ENCODE results near the gene SUSD5. TPM values are rescaled to one million over a fixed set of nuclear protein-coding genes. Genes with fewer than 3 reads are reported as not detected.

The SUSD5 gene
- total RNA-seq, 4 donors from 2014 or later: 0.32 to 0.55 TPM; not detected in 2

- WGBS, 2 donors (ENCODE audit: low coverage in 1 of 2): 10 to 14% methylated on average over 4 to 19 of the region's 19 CpGs
- H3K4me3 ChIP-seq: peak overlapping the region in 2 of 4 donors; percentile 26 to 47
- H3K36me3 ChIP-seq: no peaks in the 10 kb centered on the region
- intact Hi-C loops (cut with DNase I; ENCODE audit: low total_unique reads) (no loop called here), in situ Hi-C loops (cut with MboI; ENCODE audit: low pct_ligation_motif_present in 1 of 4, low pct_unique_long_range_greater_than_20kb in 1 of 4, low sequenced_read_pairs in 3 of 4) (no loop called here)
- H3K27ac ChIP-seq: no peak overlapping the region
- no peaks in the 10 kb centered on the region for H3K9me3 ChIP-seq
- H3K27me3 ChIP-seq: peaks cover 68% of the 10 kb centered on the region
- TF ChIP-seq POLR2A (IDR thresholded peaks at IDR 0.05) (no peak), POLR2AphosphoS5 (IDR thresholded peaks at IDR 0.05) (no peak), EP300 (IDR thresholded peaks at IDR 0.05; ENCODE audit: low read depth) (no peak), CTCF (IDR thresholded peaks at IDR 0.05) (no peak)
- no peak for DNase-seq
- H3K4me1 ChIP-seq: peaks cover 4 to 12% (median 7%) of the 10 kb centered on the region in 4 donors
These were observed 654 bp downstream of the SUSD5 start for GRCh38 chr3:33217866-33218445.

GRCh38 chr3:33215739-33216138, 2.9 kb downstream of the SUSD5 start:
- Histone ChIP-seq H3K27me3 (peaks cover 67% of the 10 kb centered on the region), H3K4me1 (peaks cover 4 to 12% (median 7%) of the 10 kb centered on the region in 4 donors), H3K4me3 (no peak overlapping the region), H3K27ac (no peak overlapping the region), H3K9me3 (no peaks in the 10 kb centered on the region), H3K36me3 (no peaks in the 10 kb centered on the region)
- DNase-seq: no peak
- in situ Hi-C loops (cut with MboI; ENCODE audit: low pct_ligation_motif_present in 1 of 4, low pct_unique_long_range_greater_than_20kb in 1 of 4, low sequenced_read_pairs in 3 of 4) (no loop called here), intact Hi-C loops (cut with DNase I; ENCODE audit: low total_unique reads) (no loop called here)
- TF ChIP-seq POLR2AphosphoS5 (IDR thresholded peaks at IDR 0.05): no peak
- 83 to 88% methylated on average over 3 of the region's 3 CpGs for WGBS, 2 donors (ENCODE audit: low coverage in 1 of 2)

DNA sequence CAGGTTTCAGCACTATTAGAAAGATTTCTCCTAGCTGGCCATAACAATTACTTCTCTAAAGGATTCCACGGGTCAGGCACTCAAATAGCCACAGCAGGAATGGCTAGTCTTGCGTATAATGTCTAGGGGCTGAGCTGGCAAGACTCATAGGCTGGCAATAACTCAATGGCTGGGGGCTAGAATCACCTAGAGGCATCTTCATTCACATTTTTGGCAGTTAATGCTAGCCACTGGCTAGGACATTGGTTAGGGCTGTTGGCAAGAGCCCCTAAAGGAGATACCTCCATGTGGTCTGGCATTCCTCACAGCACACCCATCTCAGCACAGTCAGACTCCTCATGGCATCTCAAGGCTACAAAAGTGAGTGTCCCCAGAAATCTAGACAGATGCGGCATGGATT, 6.2 kb downstream of the SUSD5 start:
- intact Hi-C loops (cut with DNase I; ENCODE audit: low total_unique reads) (no loop called here), in situ Hi-C loops (cut with MboI; ENCODE audit: low pct_ligation_motif_present in 1 of 4, low pct_unique_long_range_greater_than_20kb in 1 of 4, low sequenced_read_pairs in 3 of 4) (no loop called here)
- Histone ChIP-seq H3K36me3 (no peaks in the 10 kb centered on the region), H3K4me1 (no peaks in the 10 kb centered on the region), H3K27ac (no peak overlapping the region), H3K4me3 (no peak overlapping the region), H3K27me3 (peaks cover 35% of the 10 kb centered on the region), H3K9me3 (peaks cover 0 to 10% of the 10 kb centered on the region in 2 donors)
- no peak for TF ChIP-seq POLR2A (IDR thresholded peaks at IDR 0.05)
- no peak for TF ChIP-seq CTCF (IDR thresholded peaks at IDR 0.05)
- TF ChIP-seq POLR2AphosphoS5 (IDR thresholded peaks at IDR 0.05): no peak
- no peak for TF ChIP-seq EP300 (IDR thresholded peaks at IDR 0.05; ENCODE audit: low read depth)
- WGBS, 2 donors (ENCODE audit: low coverage in 1 of 2): 71 to 90% methylated on average over 1 to 3 of the region's 3 CpGs
- DNase-seq: no peak

- DNase-seq: no peak
- peaks cover 26% of the 10 kb centered on the region for H3K27me3 ChIP-seq
- no peak overlapping the region for H3K27ac ChIP-seq
- WGBS, 2 donors (ENCODE audit: low coverage in 1 of 2): 33 to 70% methylated on average over 1 of the region's 1 CpG
- TF ChIP-seq POLR2A (IDR thresholded peaks at IDR 0.05) (no peak), CTCF (IDR thresholded peaks at IDR 0.05) (no peak), EP300 (IDR thresholded peaks at IDR 0.05; ENCODE audit: low read depth) (no peak), POLR2AphosphoS5 (IDR thresholded peaks at IDR 0.05) (no peak)
- H3K4me3 ChIP-seq: no peak overlapping the region
- no peaks in the 10 kb centered on the region for H3K4me1 ChIP-seq
- no peaks in the 10 kb centered on the region for H3K36me3 ChIP-seq
- intact Hi-C loops (cut with DNase I; ENCODE audit: low total_unique reads): no loop called here
- H3K9me3 ChIP-seq: peaks cover 0 to 10% of the 10 kb centered on the region in 2 donors
- in situ Hi-C loops (cut with MboI; ENCODE audit: low pct_ligation_motif_present in 1 of 4, low pct_unique_long_range_greater_than_20kb in 1 of 4, low sequenced_read_pairs in 3 of 4): no loop called here
These were observed 7.2 kb downstream of the SUSD5 start for GRCh38 chr3:33211444-33211843.

DNA sequence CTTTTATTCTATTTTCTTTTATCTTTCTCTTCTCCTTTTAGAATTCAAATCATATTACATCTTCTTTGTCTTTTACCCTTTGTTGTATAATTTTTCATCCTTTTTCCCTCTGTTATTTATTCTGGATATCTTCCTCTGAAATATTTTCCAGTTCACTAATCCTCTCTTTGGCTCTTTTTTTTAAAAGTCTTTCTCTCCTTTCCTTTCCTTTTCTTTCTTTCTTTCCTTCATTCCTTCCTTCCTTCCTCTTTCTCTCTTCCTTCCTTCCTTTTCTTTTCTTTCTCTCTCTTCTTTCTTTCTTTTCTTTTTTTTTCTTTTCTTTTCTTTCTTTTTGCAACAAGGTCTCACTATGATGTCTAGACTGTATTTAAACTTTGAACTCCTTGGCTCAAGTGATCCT, 9.3 kb downstream of the SUSD5 start:
- H3K4me1 ChIP-seq: no peaks in the 10 kb centered on the region
- no peak overlapping the region for H3K27ac ChIP-seq
- H3K27me3 ChIP-seq: peaks cover 6% of the 10 kb centered on the region
- no peak overlapping the region for H3K4me3 ChIP-seq
- intact Hi-C loops (cut with DNase I; ENCODE audit: low total_unique reads) (no loop called here), in situ Hi-C loops (cut with MboI; ENCODE audit: low pct_ligation_motif_present in 1 of 4, low pct_unique_long_range_greater_than_20kb in 1 of 4, low sequenced_read_pairs in 3 of 4) (no loop called here)
- no peak for DNase-seq
- peaks cover 0 to 10% of the 10 kb centered on the region in 2 donors for H3K9me3 ChIP-seq
- no peaks in the 10 kb centered on the region for H3K36me3 ChIP-seq
- TF ChIP-seq POLR2A (IDR thresholded peaks at IDR 0.05): no peak
- TF ChIP-seq EP300 (IDR thresholded peaks at IDR 0.05; ENCODE audit: low read depth): no peak
- TF ChIP-seq CTCF (IDR thresholded peaks at IDR 0.05): no peak
- TF ChIP-seq POLR2AphosphoS5 (IDR thresholded peaks at IDR 0.05): no peak
